ENCODE data around the gene CYBRD1.
A peak's percentile ranks its signal among the peaks of the same experiment; 100 is the strongest.

Gene CYBRD1

GRCh38 chr2:171514908-171515582 lies 7.2 kb upstream of the CYBRD1 start:
- H3K36me3 ChIP-seq (ENCODE audit: control insufficient read depth, insufficient read depth, low read length): no peaks in the 10 kb centered on the region
- no peaks in the 10 kb centered on the region for H3K9me3 ChIP-seq (ENCODE audit: control insufficient read depth, low read length)
- H3K27me3 ChIP-seq (ENCODE audit: control insufficient read depth, insufficient read depth, low read length, poor library complexity, severe bottlenecking): no peaks in the 10 kb centered on the region
- H3K27ac ChIP-seq (ENCODE audit: insufficient read depth, low read depth, low read length, poor library complexity, severe bottlenecking): no peak overlapping the region
- 91 to 93% methylated on average over 3 of the region's 3 CpGs for WGBS, 2 experiments
- H3K4me3 ChIP-seq (ENCODE audit: insufficient read depth, low read depth, low read length): no peak overlapping the region
- H3K4me1 ChIP-seq (ENCODE audit: control insufficient read depth, insufficient read depth, low read length): peaks cover 2% of the 10 kb centered on the region

- Histone ChIP-seq H3K27ac (ENCODE audit: insufficient read depth, low read depth, low read length, poor library complexity, severe bottlenecking) (no peak overlapping the region), H3K9me3 (ENCODE audit: control insufficient read depth, low read length) (no peaks in the 10 kb centered on the region), H3K27me3 (ENCODE audit: control insufficient read depth, insufficient read depth, low read length, poor library complexity, severe bottlenecking) (peaks cover under 1% of the 10 kb centered on the region), H3K4me1 (ENCODE audit: control insufficient read depth, insufficient read depth, low read length) (peaks cover 6% of the 10 kb centered on the region), H3K4me3 (ENCODE audit: insufficient read depth, low read depth, low read length) (no peak overlapping the region), H3K36me3 (ENCODE audit: control insufficient read depth, insufficient read depth, low read length) (no peaks in the 10 kb centered on the region)
- 78% methylated on average over 6 of the region's 6 CpGs for WGBS, 2 experiments
Observed at GRCh38 chr2:171515672-171516298, 6.5 kb upstream of the CYBRD1 start.

DNA sequence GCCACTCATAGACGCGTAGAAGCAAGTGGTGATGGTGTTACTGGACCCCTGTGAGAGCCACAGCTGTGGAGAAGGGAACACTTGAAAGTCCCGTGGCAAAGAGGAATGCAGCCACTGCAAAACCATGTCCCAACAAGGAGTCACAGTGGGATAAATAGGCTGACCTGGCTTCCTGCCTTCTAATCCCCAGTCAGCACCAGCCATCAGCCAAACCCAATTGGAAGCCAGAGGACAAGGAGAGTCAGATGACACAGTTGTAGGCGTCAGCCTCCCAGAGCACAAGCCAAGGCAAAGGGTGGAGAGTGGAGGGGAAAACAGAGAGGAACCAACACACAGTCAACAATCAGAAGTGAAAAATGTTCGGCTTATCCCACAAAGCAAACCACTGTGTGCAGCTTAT lies 5.5 kb upstream of the CYBRD1 start:
- H3K27me3 ChIP-seq (ENCODE audit: control insufficient read depth, insufficient read depth, low read length, poor library complexity, severe bottlenecking): peaks cover 10% of the 10 kb centered on the region
- no peaks in the 10 kb centered on the region for H3K36me3 ChIP-seq (ENCODE audit: control insufficient read depth, insufficient read depth, low read length)
- no peak overlapping the region for H3K27ac ChIP-seq (ENCODE audit: insufficient read depth, low read depth, low read length, poor library complexity, severe bottlenecking)
- no peak overlapping the region for H3K4me3 ChIP-seq (ENCODE audit: insufficient read depth, low read depth, low read length)
- 95 to 96% methylated on average over 5 of the region's 5 CpGs for WGBS, 2 experiments
- H3K4me1 ChIP-seq (ENCODE audit: control insufficient read depth, insufficient read depth, low read length): peaks cover 8% of the 10 kb centered on the region
- H3K9me3 ChIP-seq (ENCODE audit: control insufficient read depth, low read length): no peaks in the 10 kb centered on the region

DNA sequence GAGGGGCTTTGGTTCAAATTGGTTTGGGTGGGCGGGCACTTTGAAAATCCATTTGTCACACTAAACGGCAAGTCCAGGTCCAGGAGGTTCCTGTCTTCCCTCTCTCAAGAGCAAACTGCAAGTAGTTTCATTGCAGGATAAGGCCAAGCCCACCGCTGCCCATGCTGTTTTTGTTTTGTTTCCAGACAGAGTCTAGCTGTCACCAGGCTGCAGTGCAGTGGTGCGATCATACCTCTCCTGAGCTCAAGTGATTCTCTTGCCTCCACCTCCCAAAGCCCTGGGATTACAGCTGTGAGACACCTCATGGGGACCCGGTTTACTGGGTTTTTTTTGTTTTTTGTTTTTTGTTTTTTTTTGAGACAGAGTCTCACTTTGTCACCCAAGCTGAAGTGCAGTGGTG lies 1.8 kb upstream of the CYBRD1 start:
- Histone ChIP-seq H3K4me3 (ENCODE audit: insufficient read depth, low read depth, low read length) (no peak overlapping the region), H3K27ac (ENCODE audit: insufficient read depth, low read depth, low read length, poor library complexity, severe bottlenecking) (no peak overlapping the region), H3K36me3 (ENCODE audit: control insufficient read depth, insufficient read depth, low read length) (no peaks in the 10 kb centered on the region), H3K27me3 (ENCODE audit: control insufficient read depth, insufficient read depth, low read length, poor library complexity, severe bottlenecking) (peaks cover 14% of the 10 kb centered on the region), H3K9me3 (ENCODE audit: control insufficient read depth, low read length) (no peaks in the 10 kb centered on the region), H3K4me1 (ENCODE audit: control insufficient read depth, insufficient read depth, low read length) (peaks cover 16% of the 10 kb centered on the region)
- 83 to 87% methylated on average over 5 of the region's 5 CpGs for WGBS, 2 experiments

- 91 to 94% methylated on average over 5 of the region's 5 CpGs for WGBS, 2 experiments
- H3K9me3 ChIP-seq (ENCODE audit: control insufficient read depth, low read length): no peaks in the 10 kb centered on the region
- H3K27ac ChIP-seq (ENCODE audit: insufficient read depth, low read depth, low read length, poor library complexity, severe bottlenecking): no peak overlapping the region
- H3K4me1 ChIP-seq (ENCODE audit: control insufficient read depth, insufficient read depth, low read length): peaks cover 16% of the 10 kb centered on the region
- peaks cover 14% of the 10 kb centered on the region for H3K27me3 ChIP-seq (ENCODE audit: control insufficient read depth, insufficient read depth, low read length, poor library complexity, severe bottlenecking)
- H3K4me3 ChIP-seq (ENCODE audit: insufficient read depth, low read depth, low read length): peak overlapping the region; percentile 81
- H3K36me3 ChIP-seq (ENCODE audit: control insufficient read depth, insufficient read depth, low read length): no peaks in the 10 kb centered on the region
Observed at GRCh38 chr2:171521361-171522051, 768 bp upstream of the CYBRD1 start.

DNA sequence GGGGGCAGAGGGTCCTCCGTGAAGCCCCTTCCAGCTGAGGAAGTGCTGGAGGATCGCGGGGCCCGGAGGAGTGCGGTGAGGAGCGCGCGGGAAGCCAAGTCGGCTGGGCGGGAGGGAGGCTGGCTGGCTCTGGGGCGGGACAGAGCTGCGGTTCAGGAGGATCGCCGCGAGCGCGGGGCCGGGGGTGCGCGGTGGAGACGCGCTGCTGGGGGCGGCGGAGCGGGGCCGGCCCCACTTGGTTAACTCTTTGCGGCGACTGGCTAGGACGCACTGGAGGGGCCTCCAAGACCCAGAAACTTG lies 464 bp downstream of the CYBRD1 start:
- Histone ChIP-seq H3K9me3 (ENCODE audit: control insufficient read depth, low read length) (no peaks in the 10 kb centered on the region), H3K36me3 (ENCODE audit: control insufficient read depth, insufficient read depth, low read length) (no peaks in the 10 kb centered on the region), H3K4me1 (ENCODE audit: control insufficient read depth, insufficient read depth, low read length) (peaks cover 16% of the 10 kb centered on the region), H3K27me3 (ENCODE audit: control insufficient read depth, insufficient read depth, low read length, poor library complexity, severe bottlenecking) (peaks cover 14% of the 10 kb centered on the region), H3K27ac (ENCODE audit: insufficient read depth, low read depth, low read length, poor library complexity, severe bottlenecking) (no peak overlapping the region), H3K4me3 (ENCODE audit: insufficient read depth, low read depth, low read length) (peak overlapping the region; percentile 81)
- 0% methylated on average over 29 of the region's 29 CpGs for WGBS, 2 experiments

DNA sequence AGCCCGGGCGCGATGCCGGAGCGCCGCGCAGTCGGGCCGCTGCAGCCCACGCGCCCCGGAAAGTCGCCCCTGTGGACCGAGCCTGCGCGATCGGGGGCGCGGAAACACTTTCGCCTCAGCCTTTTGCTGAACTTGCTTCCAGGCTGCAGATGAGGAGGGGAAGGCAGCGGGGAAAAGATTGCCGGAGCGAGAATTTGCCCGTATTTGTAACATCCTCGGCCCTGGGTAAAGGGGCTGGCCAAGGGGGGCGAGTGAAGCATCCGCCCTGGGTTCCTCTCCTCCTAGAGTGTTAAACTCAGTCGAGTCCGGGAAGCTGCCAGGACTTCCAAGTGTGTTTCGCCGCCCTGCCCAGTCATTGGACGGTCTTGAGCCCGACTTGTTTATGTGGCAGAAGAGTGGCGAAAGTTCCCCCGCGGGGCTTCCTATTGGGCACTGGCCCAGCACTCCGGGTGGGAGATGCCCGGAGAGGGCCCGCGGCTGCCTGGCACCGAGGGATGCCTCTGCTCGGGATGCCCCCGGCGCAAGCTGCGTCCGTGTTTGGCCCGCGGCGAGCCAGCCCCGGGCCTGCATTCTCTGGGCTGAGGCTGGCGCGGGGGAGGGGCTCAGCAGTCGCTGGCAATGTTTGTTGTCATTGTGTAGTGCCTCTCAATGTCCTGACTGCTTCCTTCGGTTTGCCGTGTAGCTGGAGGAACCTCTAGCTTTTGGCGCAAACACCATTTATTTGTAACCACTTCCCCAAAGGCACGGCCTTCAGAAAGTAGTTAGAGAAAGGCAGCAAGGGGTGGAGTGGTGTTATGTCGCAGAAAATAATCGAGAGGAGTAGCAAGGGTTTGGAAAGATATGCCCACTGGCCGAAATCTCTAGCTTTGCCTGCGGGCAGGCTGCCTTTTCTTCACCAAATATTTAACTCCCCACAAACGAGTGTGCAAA lies 1.1 kb downstream of the CYBRD1 start:
- WGBS, 2 experiments: 1 to 2% methylated on average over 62 of the region's 62 CpGs

GRCh38 chr2:171524018-171524401 lies 1.7 kb downstream of the CYBRD1 start:
- Histone ChIP-seq H3K36me3 (ENCODE audit: control insufficient read depth, insufficient read depth, low read length) (no peaks in the 10 kb centered on the region), H3K27ac (ENCODE audit: insufficient read depth, low read depth, low read length, poor library complexity, severe bottlenecking) (no peak overlapping the region), H3K4me1 (ENCODE audit: control insufficient read depth, insufficient read depth, low read length) (peaks cover 16% of the 10 kb centered on the region), H3K27me3 (ENCODE audit: control insufficient read depth, insufficient read depth, low read length, poor library complexity, severe bottlenecking) (peaks cover 14% of the 10 kb centered on the region), H3K9me3 (ENCODE audit: control insufficient read depth, low read length) (no peaks in the 10 kb centered on the region), H3K4me3 (ENCODE audit: insufficient read depth, low read depth, low read length) (peak overlapping the region; percentile 81)
- WGBS, 2 experiments: 31 to 35% methylated on average over 6 of the region's 6 CpGs

More for the DNA sequence above, 1.1 kb downstream of the CYBRD1 start:
- Histone ChIP-seq H3K27ac (ENCODE audit: insufficient read depth, low read depth, low read length, poor library complexity, severe bottlenecking) (peak overlapping the region; percentile 31), H3K36me3 (ENCODE audit: control insufficient read depth, insufficient read depth, low read length) (no peaks in the 10 kb centered on the region), H3K4me1 (ENCODE audit: control insufficient read depth, insufficient read depth, low read length) (peaks cover 16% of the 10 kb centered on the region), H3K4me3 (ENCODE audit: insufficient read depth, low read depth, low read length) (peak overlapping the region; percentile 81), H3K9me3 (ENCODE audit: control insufficient read depth, low read length) (no peaks in the 10 kb centered on the region), H3K27me3 (ENCODE audit: control insufficient read depth, insufficient read depth, low read length, poor library complexity, severe bottlenecking) (peaks cover 14% of the 10 kb centered on the region)

GRCh38 chr2:171529914-171530313 lies 7.6 kb downstream of the CYBRD1 start:
- no peak overlapping the region for H3K27ac ChIP-seq (ENCODE audit: insufficient read depth, low read depth, low read length, poor library complexity, severe bottlenecking)
- no peaks in the 10 kb centered on the region for H3K27me3 ChIP-seq (ENCODE audit: control insufficient read depth, insufficient read depth, low read length, poor library complexity, severe bottlenecking)
- H3K4me1 ChIP-seq (ENCODE audit: control insufficient read depth, insufficient read depth, low read length): no peaks in the 10 kb centered on the region
- H3K4me3 ChIP-seq (ENCODE audit: insufficient read depth, low read depth, low read length): no peak overlapping the region
- H3K36me3 ChIP-seq (ENCODE audit: control insufficient read depth, insufficient read depth, low read length): no peaks in the 10 kb centered on the region
- H3K9me3 ChIP-seq (ENCODE audit: control insufficient read depth, low read length): no peaks in the 10 kb centered on the region
- 92 to 100% methylated on average over 1 of the region's 1 CpG for WGBS, 2 experiments

DNA sequence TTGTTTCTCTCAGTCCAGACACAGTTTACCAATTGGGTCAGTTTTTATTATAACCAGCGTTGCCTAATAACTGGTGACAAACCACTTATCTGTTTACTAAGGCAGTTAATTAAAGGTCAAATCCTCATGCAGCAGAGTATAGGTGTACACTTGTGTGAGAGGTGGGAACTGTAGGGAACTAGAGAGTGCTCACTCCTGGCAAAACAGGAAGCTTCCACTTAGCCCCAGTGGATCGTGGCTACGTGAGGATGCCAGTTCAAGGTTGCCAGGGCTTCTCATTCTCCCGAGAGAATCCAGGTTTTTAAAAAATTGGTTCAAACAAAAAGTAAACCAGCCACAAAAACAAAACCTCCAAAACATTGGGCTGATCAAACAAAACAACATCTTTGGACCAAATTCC lies 8.1 kb downstream of the CYBRD1 start:
- no peaks in the 10 kb centered on the region for H3K9me3 ChIP-seq (ENCODE audit: control insufficient read depth, low read length)
- no peaks in the 10 kb centered on the region for H3K4me1 ChIP-seq (ENCODE audit: control insufficient read depth, insufficient read depth, low read length)
- no peak overlapping the region for H3K4me3 ChIP-seq (ENCODE audit: insufficient read depth, low read depth, low read length)
- no peak overlapping the region for H3K27ac ChIP-seq (ENCODE audit: insufficient read depth, low read depth, low read length, poor library complexity, severe bottlenecking)
- no peaks in the 10 kb centered on the region for H3K36me3 ChIP-seq (ENCODE audit: control insufficient read depth, insufficient read depth, low read length)
- WGBS, 2 experiments: 90 to 93% methylated on average over 4 of the region's 4 CpGs
- H3K27me3 ChIP-seq (ENCODE audit: control insufficient read depth, insufficient read depth, low read length, poor library complexity, severe bottlenecking): no peaks in the 10 kb centered on the region
